ENCODE measurements around the gene LACTB.

Gene LACTB

GRCh38 chr15:63165166-63165859 is 43.7 kb downstream of the LACTB start:
- no peak for ATAC-seq
- TF ChIP-seq, protein P1, sequence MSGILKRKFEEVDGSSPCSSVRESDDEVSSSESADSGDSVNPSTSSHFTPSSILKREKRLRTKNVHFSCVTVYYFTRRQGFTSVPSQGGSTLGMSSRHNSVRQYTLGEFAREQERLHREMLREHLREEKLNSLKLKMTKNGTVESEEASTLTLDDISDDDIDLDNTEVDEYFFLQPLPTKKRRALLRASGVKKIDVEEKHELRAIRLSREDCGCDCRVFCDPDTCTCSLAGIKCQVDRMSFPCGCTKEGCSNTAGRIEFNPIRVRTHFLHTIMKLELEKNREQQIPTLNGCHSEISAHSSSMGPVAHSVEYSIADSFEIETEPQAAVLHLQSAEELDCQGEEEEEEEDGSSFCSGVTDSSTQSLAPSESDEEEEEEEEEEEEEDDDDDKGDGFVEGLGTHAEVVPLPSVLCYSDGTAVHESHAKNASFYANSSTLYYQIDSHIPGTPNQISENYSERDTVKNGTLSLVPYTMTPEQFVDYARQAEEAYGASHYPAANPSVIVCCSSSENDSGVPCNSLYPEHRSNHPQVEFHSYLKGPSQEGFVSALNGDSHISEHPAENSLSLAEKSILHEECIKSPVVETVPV (CRISPR knock-in tag; IDR thresholded peaks at IDR 0.05), result no peak
- TF ChIP-seq ZFP3 (CRISPR knock-in tag; IDR thresholded peaks at IDR 0.05) (no peak), GLIS3 (CRISPR knock-in tag; IDR thresholded peaks at IDR 0.05) (no peak), RARB (CRISPR knock-in tag; IDR thresholded peaks at IDR 0.05) (no peak), ZC3H10 (CRISPR knock-in tag; IDR thresholded peaks at IDR 0.05) (no peak), PPARA (CRISPR knock-in tag; IDR thresholded peaks at IDR 0.05; ENCODE audit: borderline replicate concordance) (no peak), ISL1 (CRISPR knock-in tag; IDR thresholded peaks at IDR 0.05) (no peak), PATZ1 (CRISPR knock-in tag; IDR thresholded peaks at IDR 0.05; ENCODE audit: borderline replicate concordance) (no peak), BACH2 (CRISPR knock-in tag; IDR thresholded peaks at IDR 0.05; ENCODE audit: borderline replicate concordance) (no peak), ZNF70 (CRISPR knock-in tag; IDR thresholded peaks at IDR 0.05) (no peak), ZNF8 (CRISPR knock-in tag; IDR thresholded peaks at IDR 0.05) (no peak), ZFP30 (CRISPR knock-in tag; IDR thresholded peaks at IDR 0.05) (no peak), SNAI2 (CRISPR knock-in tag; IDR thresholded peaks at IDR 0.05) (no peak)
- TF ChIP-seq, protein P2, sequence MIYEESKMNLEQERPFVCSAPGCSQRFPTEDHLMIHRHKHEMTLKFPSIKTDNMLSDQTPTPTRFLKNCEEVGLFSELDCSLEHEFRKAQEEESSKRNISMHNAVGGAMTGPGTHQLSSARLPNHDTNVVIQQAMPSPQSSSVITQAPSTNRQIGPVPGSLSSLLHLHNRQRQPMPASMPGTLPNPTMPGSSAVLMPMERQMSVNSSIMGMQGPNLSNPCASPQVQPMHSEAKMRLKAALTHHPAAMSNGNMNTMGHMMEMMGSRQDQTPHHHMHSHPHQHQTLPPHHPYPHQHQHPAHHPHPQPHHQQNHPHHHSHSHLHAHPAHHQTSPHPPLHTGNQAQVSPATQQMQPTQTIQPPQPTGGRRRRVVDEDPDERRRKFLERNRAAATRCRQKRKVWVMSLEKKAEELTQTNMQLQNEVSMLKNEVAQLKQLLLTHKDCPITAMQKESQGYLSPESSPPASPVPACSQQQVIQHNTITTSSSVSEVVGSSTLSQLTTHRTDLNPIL (CRISPR knock-in tag; IDR thresholded peaks at IDR 0.05; ENCODE audit: low read depth), result no peak

DNA sequence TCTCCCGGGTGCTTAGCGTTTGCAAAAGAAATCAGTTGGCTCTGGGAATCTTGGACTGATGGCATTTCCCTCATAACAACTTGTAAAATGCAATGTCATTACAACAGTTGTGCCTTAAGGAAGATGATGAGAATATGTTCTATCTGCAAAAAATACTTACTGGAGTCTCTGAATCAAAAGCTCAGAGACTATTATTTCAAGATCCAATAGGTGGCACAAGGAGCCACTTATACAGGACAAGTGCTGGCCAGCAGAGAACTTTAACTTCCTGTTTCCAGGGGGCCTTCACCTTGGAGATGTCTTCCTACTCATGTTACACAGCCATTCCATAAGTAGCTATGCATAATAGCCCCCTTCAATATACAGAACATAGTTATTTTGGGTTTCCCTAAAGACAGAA is 44.6 kb downstream of the LACTB start:
- no peak; the same call in 2 of the 3 replicates for ATAC-seq
- TF ChIP-seq TSHZ2 (CRISPR knock-in tag; IDR thresholded peaks at IDR 0.05) (no peak), ZC3H10 (CRISPR knock-in tag; IDR thresholded peaks at IDR 0.05) (no peak), OSR1 (CRISPR knock-in tag; IDR thresholded peaks at IDR 0.05) (no peak), TOX (CRISPR knock-in tag; IDR thresholded peaks at IDR 0.05; ENCODE audit: borderline replicate concordance) (no peak), CSDC2 (CRISPR knock-in tag; IDR thresholded peaks at IDR 0.05) (no peak), ISL1 (CRISPR knock-in tag; IDR thresholded peaks at IDR 0.05) (no peak), ZNF565 (CRISPR knock-in tag; conservative IDR thresholded peaks at IDR 0.05; ENCODE audit: low read depth) (no peak), TCF4 (CRISPR knock-in tag; IDR thresholded peaks at IDR 0.05; ENCODE audit: borderline replicate concordance) (no peak), PATZ1 (CRISPR knock-in tag; IDR thresholded peaks at IDR 0.05; ENCODE audit: borderline replicate concordance) (no peak), RARB (CRISPR knock-in tag; IDR thresholded peaks at IDR 0.05) (no peak), PPARA (CRISPR knock-in tag; IDR thresholded peaks at IDR 0.05; ENCODE audit: borderline replicate concordance) (no peak), GLIS3 (CRISPR knock-in tag; IDR thresholded peaks at IDR 0.05) (no peak), ESRRG (CRISPR knock-in tag; IDR thresholded peaks at IDR 0.05) (no peak), ARNTL (CRISPR knock-in tag; IDR thresholded peaks at IDR 0.05; ENCODE audit: borderline replicate concordance, low read depth) (no peak), BACH2 (CRISPR knock-in tag; IDR thresholded peaks at IDR 0.05; ENCODE audit: borderline replicate concordance) (no peak), ZNF8 (CRISPR knock-in tag; IDR thresholded peaks at IDR 0.05) (no peak), SNAI2 (CRISPR knock-in tag; IDR thresholded peaks at IDR 0.05) (no peak)
- TF ChIP-seq, protein P2 (CRISPR knock-in tag; IDR thresholded peaks at IDR 0.05; ENCODE audit: low read depth), result no peak
- TF ChIP-seq, protein P3, sequence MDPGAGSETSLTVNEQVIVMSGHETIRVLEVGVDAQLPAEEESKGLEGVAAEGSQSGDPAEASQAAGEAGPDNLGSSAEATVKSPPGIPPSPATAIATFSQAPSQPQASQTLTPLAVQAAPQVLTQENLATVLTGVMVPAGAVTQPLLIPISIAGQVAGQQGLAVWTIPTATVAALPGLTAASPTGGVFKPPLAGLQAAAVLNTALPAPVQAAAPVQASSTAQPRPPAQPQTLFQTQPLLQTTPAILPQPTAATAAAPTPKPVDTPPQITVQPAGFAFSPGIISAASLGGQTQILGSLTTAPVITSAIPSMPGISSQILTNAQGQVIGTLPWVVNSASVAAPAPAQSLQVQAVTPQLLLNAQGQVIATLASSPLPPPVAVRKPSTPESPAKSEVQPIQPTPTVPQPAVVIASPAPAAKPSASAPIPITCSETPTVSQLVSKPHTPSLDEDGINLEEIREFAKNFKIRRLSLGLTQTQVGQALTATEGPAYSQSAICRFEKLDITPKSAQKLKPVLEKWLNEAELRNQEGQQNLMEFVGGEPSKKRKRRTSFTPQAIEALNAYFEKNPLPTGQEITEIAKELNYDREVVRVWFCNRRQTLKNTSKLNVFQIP (CRISPR knock-in tag; IDR thresholded peaks at IDR 0.05; ENCODE audit: borderline replicate concordance, low read depth), result no peak

Data from SK-N-SH treated with all-trans-retinoic acid at 6 μM for 48 hours (cell line).